H9 (cell line): ENCODE data around the gene CREB5. TPM values are rescaled to one million over a fixed set of nuclear protein-coding genes. Genes with fewer than 3 reads are reported as not detected.

ENCODE experiments used
- DNase-seq: peaks from one replicate; pipeline ENCODE4 v3.0.0-alpha.2; 2017
- H2AFZ ChIP-seq: one replicate; pipeline ENCODE4 v1.6.1; 2013; ENCODE audit warnings: mild to moderate bottlenecking, low read length, control low read depth, moderate library complexity
- H2AK5ac ChIP-seq: 2 replicates; pipeline ENCODE4 v1.6.1; 2013; ENCODE audit warnings: low read length, control low read depth, mixed read lengths; ENCODE audit not compliant: insufficient read length
- H2BK120ac ChIP-seq: one replicate; pipeline ENCODE4 v1.6.1; 2013; ENCODE audit warnings: low read depth, mild to moderate bottlenecking, low read length, control low read depth, inconsistent platforms; ENCODE audit not compliant: poor library complexity, severe bottlenecking
- H2BK12ac ChIP-seq: 2 replicates; pipeline ENCODE4 v1.6.1; 2013; ENCODE audit warnings: low read length, control low read depth, mixed read lengths, low read depth; ENCODE audit not compliant: insufficient read length
- H2BK15ac ChIP-seq: 2 replicates; pipeline ENCODE4 v1.6.1; 2013; ENCODE audit warnings: low read depth, low read length, control low read depth
- H2BK20ac ChIP-seq: one replicate; pipeline ENCODE4 v1.6.1; 2013; ENCODE audit warnings: low read depth, mild to moderate bottlenecking, low read length, control low read depth, inconsistent platforms; ENCODE audit not compliant: poor library complexity, severe bottlenecking
- H2BK5ac ChIP-seq: 2 replicates; pipeline ENCODE4 v1.6.1; 2013; ENCODE audit warnings: low read length, control low read depth, mixed read lengths; ENCODE audit not compliant: insufficient read length
- H3K14ac ChIP-seq: 2 replicates; pipeline ENCODE4 v1.6.1; 2013; ENCODE audit warnings: low read length, control low read depth; ENCODE audit not compliant: insufficient read depth
- H3K18ac ChIP-seq: 2 replicates; pipeline ENCODE4 v1.6.1; 2013; ENCODE audit warnings: low read depth, mild to moderate bottlenecking, mixed read lengths, low read length, control low read depth; ENCODE audit not compliant: insufficient read length
- H3K23ac ChIP-seq: 2 replicates; pipeline ENCODE4 v1.6.1; 2013; ENCODE audit warnings: low read length, control low read depth, mixed read lengths, low read depth; ENCODE audit not compliant: insufficient read length
- H3K23me2 ChIP-seq: 2 replicates; pipeline ENCODE4 v1.6.1; 2013; ENCODE audit warnings: low read depth, mild to moderate bottlenecking, mixed read lengths, low read length, control low read depth; ENCODE audit not compliant: insufficient read length, poor library complexity, severe bottlenecking
- H3K27ac ChIP-seq: 2 replicates; pipeline ENCODE4 v1.5.1; 2013; ENCODE audit warnings: low read length, control low read depth, mixed read lengths, low read depth; ENCODE audit not compliant: insufficient read length
- H3K27me3 ChIP-seq: 2 replicates; pipeline ENCODE4 v1.6.1; 2013; ENCODE audit warnings: low read length, control low read depth, inconsistent platforms; ENCODE audit not compliant: insufficient read depth
- H3K4ac ChIP-seq: 2 replicates; pipeline ENCODE4 v1.6.1; 2013; ENCODE audit warnings: low read depth, mild to moderate bottlenecking, control low read depth, inconsistent platforms, low read length, moderate library complexity
- H3K4me1 ChIP-seq: 2 replicates; pipeline ENCODE4 v1.6.1; 2013; ENCODE audit warnings: low read length, control low read depth, inconsistent platforms; ENCODE audit not compliant: insufficient read depth
- H3K4me2 ChIP-seq: 2 replicates; pipeline ENCODE4 v1.6.1; 2013; ENCODE audit warnings: low read length, control low read depth, mixed read lengths; ENCODE audit not compliant: insufficient read length, insufficient read depth
- H3K56ac ChIP-seq: 2 replicates; pipeline ENCODE4 v1.6.1; 2013; ENCODE audit warnings: low read depth, mild to moderate bottlenecking, mixed read lengths, low read length, control low read depth; ENCODE audit not compliant: insufficient read length
- H3K79me1 ChIP-seq: 2 replicates; pipeline ENCODE4 v1.6.1; 2013; ENCODE audit warnings: low read depth, mild to moderate bottlenecking, moderate library complexity, low read length, control low read depth, inconsistent platforms; ENCODE audit not compliant: insufficient read depth, poor library complexity, severe bottlenecking
- H3K79me2 ChIP-seq: 2 replicates; pipeline ENCODE4 v1.6.1; 2013; ENCODE audit warnings: low read length, control low read depth, inconsistent platforms; ENCODE audit not compliant: insufficient read depth
- H3K9ac ChIP-seq: 2 replicates; pipeline ENCODE4 v1.6.1; 2013; ENCODE audit warnings: low read length, control low read depth, mixed read lengths; ENCODE audit not compliant: insufficient read length; ENCODE audit errors: extremely low read depth
- H3K9me3 ChIP-seq: one replicate; pipeline ENCODE4 v1.6.1; 2013; ENCODE audit warnings: low read depth, low read length, inconsistent platforms; ENCODE audit not compliant: control insufficient read depth
- H3T11ph ChIP-seq: one replicate; pipeline ENCODE4 v1.6.1; 2013; ENCODE audit warnings: mild to moderate bottlenecking, low read length, control low read depth, inconsistent platforms
- H4K20me1 ChIP-seq: one replicate; pipeline ENCODE4 v1.6.1; 2013; ENCODE audit not compliant: control insufficient read depth, insufficient read length, insufficient read depth
- H4K5ac ChIP-seq: 2 replicates; pipeline ENCODE4 v1.6.1; 2013; ENCODE audit warnings: low read depth, mild to moderate bottlenecking, mixed read lengths, low read length, control low read depth; ENCODE audit not compliant: insufficient read length
- H4K8ac ChIP-seq: replicated peaks from 2 replicates; pipeline ENCODE4 v1.6.1; 2013; ENCODE audit warnings: low read length, control low read depth, mixed read lengths, low read depth; ENCODE audit not compliant: insufficient read length
- H4K91ac ChIP-seq: 2 replicates; pipeline ENCODE4 v1.6.1; 2013; ENCODE audit warnings: low read depth, mild to moderate bottlenecking, moderate library complexity, mixed read lengths, low read length, control low read depth; ENCODE audit not compliant: insufficient read length
- H3K27ac Mint-ChIP-seq, 3 experiments: 2 replicates in 2 of 3; 3 replicates in 1 of 3; pipeline ENCODE4 v1.8.0; 2020 to 2021; ENCODE audit warnings: mixed read lengths in 3 of 3, mild to moderate bottlenecking in 1 of 3, moderate library complexity in 1 of 3
- H3K27me3 Mint-ChIP-seq: 2 replicates; pipeline ENCODE4 v1.8.0; 2021; ENCODE audit warnings: low read depth, mild to moderate bottlenecking, moderate library complexity, mixed read lengths
- H3K36me3 Mint-ChIP-seq, 3 experiments: 2 replicates in 2 of 3; 3 replicates in 1 of 3; pipeline ENCODE4 v1.8.0; 2020 to 2021; ENCODE audit warnings: low read depth in 3 of 3, mixed read lengths in 3 of 3; ENCODE audit not compliant: insufficient read depth in 1 of 3
- H3K4me1 Mint-ChIP-seq, 2 experiments: 2 replicates each; pipeline ENCODE4 v1.8.0; 2020; ENCODE audit warnings: mixed read lengths in 2 of 2
- H3K4me3 Mint-ChIP-seq, 2 experiments: 2 replicates in 1 of 2; 3 replicates in 1 of 2; pipeline ENCODE4 v1.8.0; 2020 to 2021; ENCODE audit warnings: mild to moderate bottlenecking in 2 of 2, mixed read lengths in 2 of 2, moderate library complexity in 1 of 2
- H3K9me3 Mint-ChIP-seq, 2 experiments: 2 replicates in 1 of 2; 3 replicates in 1 of 2; pipeline ENCODE4 v1.8.0; 2020; ENCODE audit warnings: mild to moderate bottlenecking in 2 of 2, mixed read lengths in 2 of 2, moderate library complexity in 1 of 2
- WGBS: extraction: QIAGEN DNeasy Blood & Tissue Kit; methylation state at CpG from one replicate; pipeline ENCODE4 v1.1.7; 2013; ENCODE audit warnings: missing lambda C conversion rate, low lambda C conversion rate, mixed read lengths; ENCODE audit not compliant: insufficient read length; ENCODE audit errors: extremely low coverage; 5-methylcytosine and 5-hydroxymethylcytosine counted together
- total RNA-seq: library from RNA; stranded (reverse); gene quantifications from 2 replicates; pipeline ENCODE4 v1.2.1, GENCODE V29; 2021
- TF ChIP-seq, protein P1 (sequence below): fragments of 200-600 bp; sonication (generic); conservative IDR thresholded peaks from 3 replicates; pipeline ENCODE4 v1.8.0; 2021; ENCODE audit warnings: antibody characterized with exemption, mild to moderate bottlenecking

The CREB5 gene
- total RNA-seq, 1 experiment from 2014 or later = 4.0 TPM

DNA sequence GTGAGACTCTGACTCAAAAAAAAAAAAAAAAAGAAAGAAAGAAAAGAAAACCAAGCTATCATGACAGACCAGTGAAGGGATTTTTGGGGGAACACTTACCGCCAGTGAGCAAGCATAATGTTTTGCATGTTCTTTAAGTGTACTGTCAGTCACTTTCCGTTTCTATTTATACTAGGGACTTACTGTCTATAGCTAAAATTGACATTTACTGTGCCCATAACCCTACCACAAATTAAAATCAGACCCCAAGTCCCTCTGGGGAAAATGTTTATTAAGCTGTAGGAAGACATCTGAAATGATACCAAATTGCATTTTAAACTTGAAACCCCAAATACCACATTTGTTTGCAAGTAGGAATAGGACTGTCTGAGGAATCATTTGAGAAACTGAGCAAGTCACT lies 293.0 kb downstream of the CREB5 start:
- Histone ChIP-seq H3K27me3 (no peaks in the 10 kb centered on the region), H2AFZ (no peak overlapping the region), H4K20me1 (no peaks in the 10 kb centered on the region), H2BK120ac (no peak overlapping the region), H3K9me3 (no peaks in the 10 kb centered on the region), H3K56ac (no peak overlapping the region), H3K23ac (no peak overlapping the region), H3K9ac (no peak overlapping the region), H3K18ac (no peak overlapping the region), H2BK20ac (no peak overlapping the region), H4K8ac (no peak overlapping the region), H2AK5ac (no peak overlapping the region), H3K79me1 (no peaks in the 10 kb centered on the region), H2BK12ac (no peak overlapping the region), H3K4me2 (no peak overlapping the region), H3K4ac (no peak overlapping the region), H3K27ac (no peak overlapping the region), H3T11ph (no peak overlapping the region), H3K4me1 (no peaks in the 10 kb centered on the region; the same call in 1 of the 2 replicates), H3K79me2 (no peaks in the 10 kb centered on the region), H3K14ac (no peak overlapping the region), H2BK5ac (no peak overlapping the region), H4K5ac (no peak overlapping the region), H4K91ac (no peak overlapping the region), H3K23me2 (no peaks in the 10 kb centered on the region), H2BK15ac (no peak overlapping the region)
- Mint-ChIP-seq H3K4me3 (no peak overlapping the region), H3K4me1 (peaks cover 28 to 30% of the 10 kb centered on the region in 2 experiments), H3K9me3 (no peaks in the 10 kb centered on the region), H3K36me3 (no peaks in the 10 kb centered on the region; a peak in 1 of 7 replicates), H3K27me3 (no peaks in the 10 kb centered on the region), H3K27ac (no peak overlapping the region)
- TF ChIP-seq, protein P1, sequence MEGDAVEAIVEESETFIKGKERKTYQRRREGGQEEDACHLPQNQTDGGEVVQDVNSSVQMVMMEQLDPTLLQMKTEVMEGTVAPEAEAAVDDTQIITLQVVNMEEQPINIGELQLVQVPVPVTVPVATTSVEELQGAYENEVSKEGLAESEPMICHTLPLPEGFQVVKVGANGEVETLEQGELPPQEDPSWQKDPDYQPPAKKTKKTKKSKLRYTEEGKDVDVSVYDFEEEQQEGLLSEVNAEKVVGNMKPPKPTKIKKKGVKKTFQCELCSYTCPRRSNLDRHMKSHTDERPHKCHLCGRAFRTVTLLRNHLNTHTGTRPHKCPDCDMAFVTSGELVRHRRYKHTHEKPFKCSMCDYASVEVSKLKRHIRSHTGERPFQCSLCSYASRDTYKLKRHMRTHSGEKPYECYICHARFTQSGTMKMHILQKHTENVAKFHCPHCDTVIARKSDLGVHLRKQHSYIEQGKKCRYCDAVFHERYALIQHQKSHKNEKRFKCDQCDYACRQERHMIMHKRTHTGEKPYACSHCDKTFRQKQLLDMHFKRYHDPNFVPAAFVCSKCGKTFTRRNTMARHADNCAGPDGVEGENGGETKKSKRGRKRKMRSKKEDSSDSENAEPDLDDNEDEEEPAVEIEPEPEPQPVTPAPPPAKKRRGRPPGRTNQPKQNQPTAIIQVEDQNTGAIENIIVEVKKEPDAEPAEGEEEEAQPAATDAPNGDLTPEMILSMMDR = no peak
- DNase-seq = no peak
- WGBS = no CpG with 5 or more reads among the region's 2 CpGs
